CD8-positive, alpha-beta memory T cell (primary cell): ENCODE results near the gene CAB39L. TPM values are rescaled to one million over a fixed set of nuclear protein-coding genes. Genes with fewer than 3 reads are reported as not detected.
A peak's percentile ranks its signal among the peaks of the same experiment; 100 is the strongest.

Source experiments
- CTCF ChIA-PET: fragments of 350-600 bp; sonication (Branson Sonifier 250); formaldehyde crosslinking; loops from one replicate; lab custom pipeline; 2021; ENCODE audit warnings: antibody characterized with exemption; lab: Charles Lee
- POLR2A ChIA-PET: fragments of 350-600 bp; sonication (Branson Sonifier 250); formaldehyde crosslinking; loops from one replicate; lab custom pipeline; 2021; ENCODE audit warnings: antibody characterized with exemption; lab: Charles Lee
- DNase-seq, 5 donors: peaks; one replicate each; pipeline versions ENCODE4 v3.0.0 to v3.0.0-alpha.2; 2020 to 2022; ENCODE audit warnings: mixed read lengths in 1 of 5
- H3K27ac ChIP-seq: one replicate; pipeline ENCODE4 v1.7.0; 2013; ENCODE audit warnings: low read depth, mild to moderate bottlenecking, low read length, moderate library complexity
- H3K27me3 ChIP-seq: 2 replicates; pipeline ENCODE4 v1.7.0; 2013; ENCODE audit warnings: low read length, mild to moderate bottlenecking; ENCODE audit not compliant: insufficient read depth, poor library complexity, severe bottlenecking
- H3K36me3 ChIP-seq: 2 replicates; pipeline ENCODE4 v1.7.0; 2013; ENCODE audit warnings: mild to moderate bottlenecking, low read length, moderate library complexity; ENCODE audit not compliant: insufficient read depth
- H3K4me1 ChIP-seq: 2 replicates; pipeline ENCODE4 v1.7.0; 2013; ENCODE audit warnings: mild to moderate bottlenecking, low read length, moderate library complexity; ENCODE audit not compliant: insufficient read depth
- H3K4me3 ChIP-seq: 2 replicates; pipeline ENCODE4 v1.7.0; 2013; ENCODE audit warnings: mild to moderate bottlenecking, low read length
- H3K9me3 ChIP-seq: 2 replicates; pipeline ENCODE4 v1.7.0; 2013; ENCODE audit warnings: mild to moderate bottlenecking, low read length
- H3K27ac Mint-ChIP-seq, 8 donors: one replicate each; pipeline ENCODE4 v1.8.0; 2020 to 2021; ENCODE audit warnings: mixed read lengths in 8 of 8, mild to moderate bottlenecking in 6 of 8, inconsistent platforms in 3 of 8, moderate library complexity in 3 of 8
- H3K27me3 Mint-ChIP-seq, 2 donors: one replicate each; pipeline ENCODE4 v1.8.0; 2020 to 2021; ENCODE audit warnings: mixed read lengths in 2 of 2, mild to moderate bottlenecking in 1 of 2, moderate library complexity in 1 of 2
- H3K36me3 Mint-ChIP-seq, 3 donors: one replicate each; pipeline ENCODE4 v1.8.0; 2020 to 2021; ENCODE audit warnings: mixed read lengths in 3 of 3, inconsistent platforms in 1 of 3, mild to moderate bottlenecking in 1 of 3
- H3K4me1 Mint-ChIP-seq, 3 donors: one replicate each; pipeline ENCODE4 v1.8.0; 2020 to 2021; ENCODE audit warnings: mixed read lengths in 3 of 3, inconsistent platforms in 1 of 3, mild to moderate bottlenecking in 1 of 3
- H3K4me3 Mint-ChIP-seq, 7 donors: one replicate each; pipeline ENCODE4 v1.8.0; 2020 to 2021; ENCODE audit warnings: mixed read lengths in 7 of 7, mild to moderate bottlenecking in 6 of 7, moderate library complexity in 4 of 7, inconsistent platforms in 2 of 7
- H3K9me3 Mint-ChIP-seq, 5 donors: one replicate each; pipeline ENCODE4 v1.8.0; 2020 to 2022; ENCODE audit warnings: mixed read lengths in 5 of 5, mild to moderate bottlenecking in 3 of 5, moderate library complexity in 2 of 5, inconsistent platforms in 1 of 5
- polyA plus RNA-seq: library from polyadenylated mRNA; unstranded; fragments of 300-500 nt; fragmentation: Illumina TruSeq; gene quantifications from one replicate; pipeline ENCODE4 v1.2.3, GENCODE V29; 2021
- total RNA-seq, 2 experiments: library from RNA; stranded (reverse); gene quantifications; one replicate each; pipeline ENCODE4 v1.2.3, GENCODE V29; 2021

The CAB39L gene
- total and polyA plus RNA-seq, 3 experiments from 2014 or later, result 4.7 to 7.4 (median 5.8) TPM

DNA sequence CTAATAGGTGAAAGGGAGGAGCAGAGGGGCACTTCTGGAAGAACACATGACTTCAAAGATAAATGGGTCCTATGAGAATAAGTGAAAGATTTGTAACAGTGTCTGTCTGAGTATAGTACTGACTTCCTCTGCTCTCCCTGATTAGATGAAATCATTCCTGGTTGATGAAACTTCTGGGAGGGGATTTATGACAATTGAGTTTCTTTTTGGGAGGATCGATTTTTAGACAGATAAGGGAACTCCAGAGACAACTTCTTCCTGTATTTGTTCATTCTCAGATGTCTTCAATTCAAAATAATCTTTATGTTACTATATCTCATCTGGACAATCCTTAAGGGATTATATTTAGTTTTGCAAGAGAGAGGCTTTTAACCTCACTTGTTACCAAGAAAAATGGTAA is 20.2 kb upstream of the CAB39L start:
- CTCF ChIA-PET, result no interaction called here
- H3K9me3 Mint-ChIP-seq, result peaks cover 0 to 11% (median 7%) of the 10 kb centered on the region in 5 donors
- Histone ChIP-seq H3K4me1 (no peaks in the 10 kb centered on the region), H3K27me3 (no peaks in the 10 kb centered on the region), H3K36me3 (peaks cover 30% of the 10 kb centered on the region), H3K27ac (no peak overlapping the region), H3K4me3 (no peak overlapping the region), H3K9me3 (no peaks in the 10 kb centered on the region)
- H3K27ac Mint-ChIP-seq, result no peak overlapping the region
- H3K36me3 Mint-ChIP-seq, result peaks cover 34 to 80% (median 37%) of the 10 kb centered on the region in 3 donors
- H3K27me3 Mint-ChIP-seq, result no peaks in the 10 kb centered on the region
- H3K4me3 Mint-ChIP-seq, result no peak overlapping the region
- H3K4me1 Mint-ChIP-seq, result no peaks in the 10 kb centered on the region
- POLR2A ChIA-PET, result no interaction called here
- no peak for DNase-seq

DNA sequence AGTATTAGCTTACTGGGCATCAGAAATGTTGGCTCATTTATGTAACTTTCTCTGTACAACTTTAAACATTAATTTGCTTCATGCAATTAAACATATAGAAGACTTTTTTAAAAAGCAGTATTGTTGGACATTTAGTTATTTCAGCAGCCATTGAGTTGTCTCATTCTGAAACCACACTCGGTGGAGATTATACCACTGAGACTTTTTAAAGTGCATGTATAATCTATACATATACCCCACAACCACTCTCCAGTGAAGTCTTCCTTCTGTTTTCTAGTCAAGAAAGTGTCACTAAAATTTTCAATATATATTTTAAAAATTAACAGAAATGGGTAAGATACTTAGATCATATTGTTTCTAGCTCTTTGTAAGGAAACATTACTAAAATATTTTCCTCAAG is 15.7 kb upstream of the CAB39L start:
- Histone ChIP-seq H3K4me3 (no peak overlapping the region), H3K4me1 (peaks cover 2% of the 10 kb centered on the region), H3K36me3 (peaks cover 28% of the 10 kb centered on the region), H3K9me3 (no peaks in the 10 kb centered on the region), H3K27me3 (no peaks in the 10 kb centered on the region), H3K27ac (no peak overlapping the region)
- Mint-ChIP-seq H3K9me3 (peaks cover 0 to 11% (median 7%) of the 10 kb centered on the region in 5 donors), H3K4me3 (no peak overlapping the region), H3K36me3 (peaks cover 31 to 53% (median 36%) of the 10 kb centered on the region in 3 donors), H3K27ac (no peak overlapping the region), H3K4me1 (peaks cover 10 to 24% (median 23%) of the 10 kb centered on the region in 3 donors), H3K27me3 (no peaks in the 10 kb centered on the region)
- ChIA-PET POLR2A (no interaction called here), CTCF (interaction anchor here (0.6 kb wide), 1 partner anchor 12 kb away, joined by 3 read pairs; no protein-coding TSS in a partner anchor)
- no peak for DNase-seq

DNA sequence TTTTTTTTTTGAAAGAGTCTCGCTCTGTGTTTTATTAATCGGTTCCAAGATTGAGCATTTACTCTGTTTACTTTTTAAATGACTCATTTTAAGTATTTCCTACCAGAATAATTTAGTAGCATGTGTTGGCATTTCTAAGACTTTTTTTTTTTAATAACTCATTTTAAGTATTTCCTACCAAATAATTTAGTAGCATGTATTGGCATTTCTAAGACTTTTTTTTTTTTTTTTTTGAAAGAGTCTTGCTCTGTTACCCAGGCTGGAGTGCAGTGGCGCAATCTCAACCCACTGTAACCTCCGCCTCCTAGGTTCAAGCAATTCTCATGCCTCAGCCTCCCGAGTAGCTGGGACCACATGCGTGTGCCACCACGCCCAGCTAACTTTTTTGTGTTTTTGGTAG is 13.4 kb upstream of the CAB39L start:
- Histone ChIP-seq H3K9me3 (no peaks in the 10 kb centered on the region), H3K4me3 (no peak overlapping the region), H3K4me1 (peaks cover 11% of the 10 kb centered on the region), H3K36me3 (peaks cover 7% of the 10 kb centered on the region), H3K27me3 (no peaks in the 10 kb centered on the region), H3K27ac (no peak overlapping the region)
- peaks cover 0 to under 1% (median 0%) of the 10 kb centered on the region in 5 donors for H3K9me3 Mint-ChIP-seq
- POLR2A ChIA-PET, result no interaction called here
- peaks cover 18 to 44% (median 44%) of the 10 kb centered on the region in 3 donors for H3K4me1 Mint-ChIP-seq
- DNase-seq, result no peak
- no peak overlapping the region for H3K4me3 Mint-ChIP-seq
- CTCF ChIA-PET, result no interaction called here
- H3K36me3 Mint-ChIP-seq, result peaks cover 16 to 40% (median 17%) of the 10 kb centered on the region in 3 donors
- peak overlapping the region in 1 of 8 donors; percentile 36 for H3K27ac Mint-ChIP-seq
- no peaks in the 10 kb centered on the region for H3K27me3 Mint-ChIP-seq

DNA sequence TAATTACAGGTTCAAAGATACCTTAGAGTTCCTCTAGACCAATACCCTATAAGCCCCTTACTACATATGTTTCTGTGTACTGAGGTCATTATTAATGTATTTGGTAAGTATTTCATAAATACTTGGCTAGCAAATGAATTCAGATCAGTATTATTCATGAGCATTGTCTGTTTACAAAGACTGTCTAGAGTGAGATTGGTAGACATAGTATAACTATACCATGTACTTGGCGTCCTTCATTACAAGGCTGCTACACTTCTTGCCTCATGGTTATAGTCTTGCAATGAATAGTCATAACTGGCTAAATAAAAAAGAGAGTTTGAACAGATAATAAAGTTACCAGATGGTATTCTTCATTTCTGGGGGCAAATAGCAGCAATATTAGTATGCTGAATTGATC is 12.3 kb upstream of the CAB39L start:
- Histone ChIP-seq H3K27me3 (no peaks in the 10 kb centered on the region), H3K27ac (no peak overlapping the region), H3K4me3 (no peak overlapping the region), H3K36me3 (no peaks in the 10 kb centered on the region), H3K4me1 (peaks cover 11% of the 10 kb centered on the region), H3K9me3 (no peaks in the 10 kb centered on the region)
- CTCF ChIA-PET, result no interaction called here
- no peak for DNase-seq
- H3K27ac Mint-ChIP-seq, result peak overlapping the region in 1 of 8 donors; percentile 17
- H3K9me3 Mint-ChIP-seq, result no peaks in the 10 kb centered on the region
- POLR2A ChIA-PET, result no interaction called here
- no peaks in the 10 kb centered on the region for H3K27me3 Mint-ChIP-seq
- H3K4me1 Mint-ChIP-seq, result peaks cover 18 to 49% (median 44%) of the 10 kb centered on the region in 3 donors
- peaks cover 5 to 34% (median 10%) of the 10 kb centered on the region in 3 donors for H3K36me3 Mint-ChIP-seq
- H3K4me3 Mint-ChIP-seq, result no peak overlapping the region

DNA sequence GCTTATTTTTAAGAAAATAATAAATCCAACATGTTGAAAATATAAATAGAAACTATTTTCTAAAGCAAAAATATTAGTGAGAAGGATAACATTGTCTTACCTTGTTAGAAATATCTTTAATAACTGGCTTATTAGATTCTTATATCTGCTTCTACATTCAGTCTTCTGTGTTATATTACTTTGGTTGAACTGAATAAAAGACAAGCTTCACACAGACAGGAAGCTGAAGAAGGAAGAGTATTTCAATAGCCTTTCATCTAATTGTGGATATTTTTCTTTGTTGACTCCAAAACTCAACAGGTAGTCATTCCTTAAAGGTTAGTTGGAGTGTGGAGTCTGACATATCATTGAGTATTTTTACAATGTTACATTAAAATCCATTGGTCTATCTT is 11.1 kb upstream of the CAB39L start:
- Histone ChIP-seq H3K27ac (no peak overlapping the region), H3K36me3 (no peaks in the 10 kb centered on the region), H3K4me1 (peaks cover 16% of the 10 kb centered on the region), H3K9me3 (no peaks in the 10 kb centered on the region), H3K27me3 (no peaks in the 10 kb centered on the region), H3K4me3 (no peak overlapping the region)
- ChIA-PET CTCF (interaction anchor here (3.3 kb wide), 1 partner anchor 11 kb away, joined by 19 read pairs; the partner anchor contains the start of genes CAB39L and SETDB2), POLR2A (interaction anchor here (0.7 to 1.5 kb wide), 5 partner anchors 10 to 131 kb away, joined by 3 to 5 read pairs (median 3); partner anchors contain the start of genes CAB39L, PHF11 and SETDB2)
- Mint-ChIP-seq H3K27me3 (no peaks in the 10 kb centered on the region), H3K4me3 (peak overlapping the region; percentile 1 to 70 (median 22)), H3K9me3 (no peaks in the 10 kb centered on the region), H3K36me3 (peaks cover 3 to 23% (median 11%) of the 10 kb centered on the region in 3 donors), H3K4me1 (peaks cover 24 to 55% (median 53%) of the 10 kb centered on the region in 3 donors), H3K27ac (peak overlapping the region in 6 of 8 donors; percentile 4 to 82 (median 64))
- DNase-seq, result no peak

DNA sequence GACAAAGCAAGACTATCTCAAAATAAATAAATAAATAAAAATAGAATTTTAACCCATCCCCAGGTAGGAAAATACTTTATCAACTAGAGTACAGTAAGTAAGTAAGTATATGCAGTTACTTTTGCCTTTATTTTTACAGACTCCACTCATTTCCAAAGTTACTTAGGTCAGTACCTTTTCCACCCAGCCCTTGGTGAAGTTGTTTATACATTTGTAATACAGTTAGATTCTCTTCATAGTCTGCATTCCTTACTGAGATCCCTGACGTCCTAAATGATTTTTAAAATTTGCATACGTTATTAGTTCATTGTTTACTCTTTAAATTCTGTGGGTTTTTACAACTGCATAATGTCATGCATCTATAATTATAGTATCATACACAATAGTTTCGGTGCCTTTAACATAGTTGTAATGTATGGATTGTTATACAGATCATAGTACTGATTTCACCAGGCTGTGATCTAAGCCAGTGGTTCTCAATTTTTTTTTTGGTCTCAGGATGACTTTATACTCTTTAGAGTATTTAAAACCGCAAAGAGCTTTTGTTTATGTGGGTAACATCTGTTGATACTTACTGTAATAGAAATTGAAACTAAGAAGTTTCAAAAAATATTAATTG is 10.6 kb upstream of the CAB39L start:
- Mint-ChIP-seq H3K36me3 (peaks cover 3 to 23% (median 14%) of the 10 kb centered on the region in 3 donors), H3K4me1 (peaks cover 30 to 60% (median 58%) of the 10 kb centered on the region in 3 donors), H3K4me3 (peak overlapping the region; percentile 1 to 68 (median 55)), H3K27me3 (no peaks in the 10 kb centered on the region), H3K9me3 (no peaks in the 10 kb centered on the region), H3K27ac (peak overlapping the region; percentile 11 to 88 (median 78))
- Histone ChIP-seq H3K4me1 (peaks cover 21% of the 10 kb centered on the region), H3K9me3 (no peaks in the 10 kb centered on the region), H3K27ac (peak overlapping the region; percentile 27), H3K4me3 (no peak overlapping the region), H3K36me3 (no peaks in the 10 kb centered on the region), H3K27me3 (no peaks in the 10 kb centered on the region)
- POLR2A ChIA-PET, result interaction anchor here (0.9 to 1.5 kb wide), 5 partner anchors 10 to 41 kb away, joined by 3 to 8 read pairs (median 5); partner anchors contain the start of genes CAB39L, PHF11 and SETDB2
- CTCF ChIA-PET, result interaction anchor here (3.3 kb wide), 1 partner anchor 10 kb away, joined by 19 read pairs; the partner anchor contains the start of genes CAB39L and SETDB2
- DNase-seq, result peak in 1 of 5 donors; percentile 31

DNA sequence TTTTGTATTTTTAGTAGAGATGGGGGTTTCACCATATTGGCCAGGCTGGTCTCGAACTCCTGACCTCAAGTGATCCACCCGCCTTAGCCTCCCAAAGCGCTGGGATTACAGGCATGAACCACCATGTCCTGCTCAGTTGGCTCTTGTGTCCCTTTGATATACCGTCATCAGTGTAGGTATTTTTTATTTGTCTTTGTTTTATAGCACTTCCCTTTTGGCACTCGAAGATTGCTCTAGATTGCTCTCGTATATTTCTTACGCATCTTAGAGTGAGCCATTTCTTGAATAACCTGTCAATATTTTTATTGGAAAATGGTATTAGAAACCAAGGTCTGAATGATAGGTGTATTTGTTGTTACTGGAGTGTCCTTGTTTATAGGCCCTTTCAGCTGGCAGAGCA is 9.6 kb upstream of the CAB39L start:
- H3K4me1 Mint-ChIP-seq, result peaks cover 36 to 70% (median 66%) of the 10 kb centered on the region in 3 donors
- H3K27ac Mint-ChIP-seq, result no peak overlapping the region
- DNase-seq, result no peak
- H3K4me1 ChIP-seq, result peaks cover 30% of the 10 kb centered on the region
- no peaks in the 10 kb centered on the region for H3K27me3 ChIP-seq
- H3K9me3 ChIP-seq, result no peaks in the 10 kb centered on the region
- CTCF ChIA-PET, result interaction anchor here (3.3 kb wide), 1 partner anchor 9 kb away, joined by 19 read pairs; the partner anchor contains the start of genes CAB39L and SETDB2
- H3K36me3 Mint-ChIP-seq, result peaks cover 3 to 22% (median 9%) of the 10 kb centered on the region in 3 donors
- no peaks in the 10 kb centered on the region for H3K27me3 Mint-ChIP-seq
- POLR2A ChIA-PET, result interaction anchor here (1.5 kb wide), 1 partner anchor 9 kb away, joined by 7 read pairs; the partner anchor contains the start of genes CAB39L and SETDB2
- H3K27ac ChIP-seq, result no peak overlapping the region
- H3K4me3 Mint-ChIP-seq, result no peak overlapping the region
- H3K4me3 ChIP-seq, result no peak overlapping the region
- H3K9me3 Mint-ChIP-seq, result no peaks in the 10 kb centered on the region
- H3K36me3 ChIP-seq, result no peaks in the 10 kb centered on the region
